ENCODE data around the gene FHIT.

DNA sequence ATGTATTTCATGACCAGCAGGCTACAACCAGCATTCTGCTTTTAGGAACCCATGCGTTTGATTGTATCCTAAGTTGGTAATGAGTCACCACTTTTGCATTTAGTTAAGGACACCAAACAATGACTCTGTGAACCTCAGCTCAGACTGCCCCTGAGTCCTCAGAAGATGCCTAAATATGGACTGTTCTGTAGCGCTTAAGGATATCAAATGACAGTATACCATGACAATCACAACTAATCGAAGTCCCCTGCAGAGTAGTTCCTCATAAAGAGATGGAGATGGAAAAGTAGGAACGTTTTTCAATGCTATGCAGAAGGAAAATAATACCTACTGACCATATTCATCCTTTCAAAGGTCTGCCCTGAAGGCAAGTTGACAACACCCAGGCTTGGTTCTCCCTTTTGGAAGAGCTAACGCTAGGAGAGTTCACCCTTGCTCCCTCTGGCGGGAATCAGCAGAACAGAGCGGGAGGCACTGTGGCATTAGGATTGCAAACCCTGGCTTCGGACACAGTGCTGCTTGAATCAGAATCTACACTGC lies 508.6 kb downstream of the FHIT start:
- no peak for TF ChIP-seq POLR2A (IDR thresholded peaks at IDR 0.05)
- TF ChIP-seq, protein P1, sequence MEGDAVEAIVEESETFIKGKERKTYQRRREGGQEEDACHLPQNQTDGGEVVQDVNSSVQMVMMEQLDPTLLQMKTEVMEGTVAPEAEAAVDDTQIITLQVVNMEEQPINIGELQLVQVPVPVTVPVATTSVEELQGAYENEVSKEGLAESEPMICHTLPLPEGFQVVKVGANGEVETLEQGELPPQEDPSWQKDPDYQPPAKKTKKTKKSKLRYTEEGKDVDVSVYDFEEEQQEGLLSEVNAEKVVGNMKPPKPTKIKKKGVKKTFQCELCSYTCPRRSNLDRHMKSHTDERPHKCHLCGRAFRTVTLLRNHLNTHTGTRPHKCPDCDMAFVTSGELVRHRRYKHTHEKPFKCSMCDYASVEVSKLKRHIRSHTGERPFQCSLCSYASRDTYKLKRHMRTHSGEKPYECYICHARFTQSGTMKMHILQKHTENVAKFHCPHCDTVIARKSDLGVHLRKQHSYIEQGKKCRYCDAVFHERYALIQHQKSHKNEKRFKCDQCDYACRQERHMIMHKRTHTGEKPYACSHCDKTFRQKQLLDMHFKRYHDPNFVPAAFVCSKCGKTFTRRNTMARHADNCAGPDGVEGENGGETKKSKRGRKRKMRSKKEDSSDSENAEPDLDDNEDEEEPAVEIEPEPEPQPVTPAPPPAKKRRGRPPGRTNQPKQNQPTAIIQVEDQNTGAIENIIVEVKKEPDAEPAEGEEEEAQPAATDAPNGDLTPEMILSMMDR (IDR thresholded peaks at IDR 0.05), result no peak

Measured in transverse colon (tissue), 3 donors.